ENCODE measurements around the gene HOOK2. TPM values are rescaled to one million over a fixed set of nuclear protein-coding genes. Genes with fewer than 3 reads are reported as not detected.
"Not testable (repeated sequence)": the region's sequence is repeated elsewhere in the genome, so short reads cannot be mapped to it uniquely, and the experiment has no call there.

HOOK2 gene
- total RNA-seq (2014; rRNA removed; shearing (Covaris generic)) = 10.2 and 20.5 TPM in 2 replicates

- DNase-seq (ENCODE audit: low spot score) = no peak
These were observed at the start of gene HOOK2 for GRCh38 chr19:12774588-12775555. HOOK2 (minus strand) TSS chr19:12775552; CDS start chr19:12775449, 103 bp downstream.

- peak; percentile 48 for DNase-seq (ENCODE audit: low spot score)
These were observed 46.4 kb upstream of the HOOK2 start for GRCh38 chr19:12821761-12822160.

GRCh38 chr19:12817810-12818209 is 42.5 kb upstream of the HOOK2 start:
- not testable (repeated sequence) for DNase-seq (ENCODE audit: low spot score)

- DNase-seq (ENCODE audit: low spot score) = not testable (repeated sequence)
These were observed 41.8 kb upstream of the HOOK2 start for GRCh38 chr19:12817188-12817587.

GRCh38 chr19:12815088-12815487 is 39.7 kb upstream of the HOOK2 start:
- DNase-seq (ENCODE audit: low spot score) = no peak

GRCh38 chr19:12806242-12807081 is 31.1 kb upstream of the HOOK2 start, which contains the start of gene RNASEH2A:
RNASEH2A (plus strand) TSS chr19:12806584; CDS start chr19:12806674, 90 bp downstream.
- peak; percentile 81 for DNase-seq (ENCODE audit: low spot score)

- DNase-seq (ENCODE audit: low spot score) = no peak
These were observed 28.7 kb upstream of the HOOK2 start for GRCh38 chr19:12804051-12804450.

- DNase-seq (ENCODE audit: low spot score) = no peak
These were observed 27.1 kb upstream of the HOOK2 start for GRCh38 chr19:12802267-12803106.

GRCh38 chr19:12801466-12802266 is 26.3 kb upstream of the HOOK2 start, which contains the start of the genes PRDX2 and THSD8:
PRDX2 (minus strand) TSS chr19:12801800; CDS start chr19:12801261, 539 bp downstream.
THSD8 (plus strand) TSS chr19:12802069; CDS start chr19:12802072, 3 bp downstream.
- DNase-seq (ENCODE audit: low spot score) = no peak

GRCh38 chr19:12800923-12801465 is 25.6 kb upstream of the HOOK2 start:
- DNase-seq (ENCODE audit: low spot score) = no peak

- no peak for DNase-seq (ENCODE audit: low spot score)
These were observed 25.1 kb upstream of the HOOK2 start for GRCh38 chr19:12800466-12800770.

- no peak for DNase-seq (ENCODE audit: low spot score)
These were observed 24.6 kb upstream of the HOOK2 start for GRCh38 chr19:12799742-12800465.

- not testable (repeated sequence) for DNase-seq (ENCODE audit: low spot score)
These were observed 22.3 kb upstream of the HOOK2 start for GRCh38 chr19:12797607-12798006.

- DNase-seq (ENCODE audit: low spot score) = no peak
These were observed 21.8 kb upstream of the HOOK2 start for GRCh38 chr19:12797141-12797587.

GRCh38 chr19:12796146-12797071 is 21.1 kb upstream of the HOOK2 start:
- DNase-seq (ENCODE audit: low spot score) = peak; percentile 73

- no peak for DNase-seq (ENCODE audit: low spot score)
These were observed 19.6 kb upstream of the HOOK2 start for GRCh38 chr19:12794971-12795381.

- peak; percentile 35 for DNase-seq (ENCODE audit: low spot score)
These were observed 19.0 kb upstream of the HOOK2 start for GRCh38 chr19:12794196-12794941.
